AG09319 (cell line): Measurements from ENCODE around the gene ADAM22.
"Not testable (repeated sequence)": the region's sequence is repeated elsewhere in the genome, so short reads cannot be mapped to it uniquely, and the experiment has no call there.

Experiments
- DNase-seq: peaks from one replicate; pipeline ENCODE4 v3.0.0-alpha.2; 2010; ENCODE audit warnings: low read depth; ENCODE audit errors: extremely low read depth
- TF ChIP-seq, protein P1 (sequence below): IDR thresholded peaks from 2 replicates; pipeline ENCODE4 v1.5.1; 2011; ENCODE audit warnings: low read depth, mild to moderate bottlenecking, inconsistent platforms, low read length, moderate library complexity

Gene ADAM22

GRCh38 chr7:87935384-87935706 is 1.3 kb downstream of the ADAM22 start:
- TF ChIP-seq, protein P1, sequence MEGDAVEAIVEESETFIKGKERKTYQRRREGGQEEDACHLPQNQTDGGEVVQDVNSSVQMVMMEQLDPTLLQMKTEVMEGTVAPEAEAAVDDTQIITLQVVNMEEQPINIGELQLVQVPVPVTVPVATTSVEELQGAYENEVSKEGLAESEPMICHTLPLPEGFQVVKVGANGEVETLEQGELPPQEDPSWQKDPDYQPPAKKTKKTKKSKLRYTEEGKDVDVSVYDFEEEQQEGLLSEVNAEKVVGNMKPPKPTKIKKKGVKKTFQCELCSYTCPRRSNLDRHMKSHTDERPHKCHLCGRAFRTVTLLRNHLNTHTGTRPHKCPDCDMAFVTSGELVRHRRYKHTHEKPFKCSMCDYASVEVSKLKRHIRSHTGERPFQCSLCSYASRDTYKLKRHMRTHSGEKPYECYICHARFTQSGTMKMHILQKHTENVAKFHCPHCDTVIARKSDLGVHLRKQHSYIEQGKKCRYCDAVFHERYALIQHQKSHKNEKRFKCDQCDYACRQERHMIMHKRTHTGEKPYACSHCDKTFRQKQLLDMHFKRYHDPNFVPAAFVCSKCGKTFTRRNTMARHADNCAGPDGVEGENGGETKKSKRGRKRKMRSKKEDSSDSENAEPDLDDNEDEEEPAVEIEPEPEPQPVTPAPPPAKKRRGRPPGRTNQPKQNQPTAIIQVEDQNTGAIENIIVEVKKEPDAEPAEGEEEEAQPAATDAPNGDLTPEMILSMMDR, result no peak
- no peak for DNase-seq

GRCh38 chr7:87941138-87941537 is 7.1 kb downstream of the ADAM22 start:
- DNase-seq, result no peak
- TF ChIP-seq, protein P1, result no peak

DNA sequence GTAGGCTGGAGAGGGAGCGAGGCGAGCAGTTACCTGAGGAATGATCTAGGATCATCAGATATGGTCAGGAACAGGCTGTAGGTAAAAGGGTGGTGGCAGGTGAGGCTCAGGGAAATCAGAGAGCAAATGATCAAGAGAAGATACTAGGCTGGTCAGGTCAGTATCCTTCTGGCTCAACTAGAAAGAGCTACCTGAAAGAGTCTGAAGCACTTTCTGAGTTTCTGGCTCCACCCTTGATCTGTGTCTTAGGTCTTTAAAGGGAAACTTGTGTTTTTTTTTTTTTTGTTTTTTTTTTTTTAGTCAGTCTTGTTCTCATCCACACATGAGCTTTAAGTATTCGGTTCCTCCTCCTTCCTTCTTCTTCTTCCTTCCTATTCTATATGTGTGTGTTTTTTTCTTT is 10.5 kb downstream of the ADAM22 start:
- DNase-seq, result no peak
- TF ChIP-seq, protein P1, result no peak

GRCh38 chr7:87945926-87946325 is 11.9 kb downstream of the ADAM22 start:
- not testable (repeated sequence) for DNase-seq

GRCh38 chr7:87948371-87948770 is 14.3 kb downstream of the ADAM22 start:
- DNase-seq, result no peak

DNA sequence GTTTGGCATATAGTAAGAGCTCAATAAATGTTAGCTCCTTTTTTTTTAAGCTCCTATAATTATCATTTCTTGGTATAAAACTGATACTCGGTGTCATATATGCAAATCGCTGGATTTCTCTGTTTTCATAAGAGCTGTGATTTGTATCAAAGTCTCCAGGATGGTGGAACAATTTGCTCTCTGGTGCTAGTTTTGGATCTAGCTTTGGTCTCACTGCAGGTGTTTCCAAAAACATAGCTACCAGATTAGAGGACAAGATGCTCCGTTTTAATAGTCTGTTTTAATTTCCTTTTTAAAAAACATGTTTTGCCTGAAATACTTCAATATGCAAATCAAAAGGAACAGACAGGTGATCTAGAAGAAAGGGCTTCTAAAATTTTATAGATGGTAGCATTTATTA is 25.3 kb downstream of the ADAM22 start:
- DNase-seq, result no peak
- TF ChIP-seq, protein P1, result no peak

More at GRCh38 chr7:87948371-87948770, 14.3 kb downstream of the ADAM22 start:
- TF ChIP-seq, protein P1, result no peak

- DNase-seq, result no peak
- TF ChIP-seq, protein P1, result no peak
Measured at GRCh38 chr7:87960239-87960638, 26.2 kb downstream of the ADAM22 start.

GRCh38 chr7:87961754-87962153 is 27.7 kb downstream of the ADAM22 start:
- DNase-seq, result no peak
- TF ChIP-seq, protein P1, result no peak
